CD1c-positive myeloid dendritic cell (primary cell): ENCODE data around the gene NENF.

Experiments
- DNase-seq: peaks from one replicate; pipeline ENCODE4 v3.0.0-alpha.2; 2016; ENCODE audit errors: extremely low spot score

The NENF gene

DNA sequence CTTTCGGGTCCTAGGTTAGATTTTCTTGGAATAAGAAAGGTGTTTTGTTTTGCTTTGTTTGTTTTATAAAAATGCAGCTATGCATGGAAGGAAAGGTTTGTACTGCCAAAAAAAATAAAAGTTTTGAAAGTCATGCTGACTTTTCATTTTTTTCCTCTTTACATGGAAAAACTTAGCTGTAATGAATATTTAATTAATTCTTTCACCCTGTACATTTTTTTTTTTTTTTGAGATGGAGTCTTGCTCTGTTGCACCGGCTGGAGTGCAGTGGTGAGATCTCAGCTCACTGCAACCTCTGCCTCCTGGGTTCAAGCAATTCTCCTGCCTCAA lies 48.7 kb downstream of the NENF start:
- DNase-seq = no peak

DNA sequence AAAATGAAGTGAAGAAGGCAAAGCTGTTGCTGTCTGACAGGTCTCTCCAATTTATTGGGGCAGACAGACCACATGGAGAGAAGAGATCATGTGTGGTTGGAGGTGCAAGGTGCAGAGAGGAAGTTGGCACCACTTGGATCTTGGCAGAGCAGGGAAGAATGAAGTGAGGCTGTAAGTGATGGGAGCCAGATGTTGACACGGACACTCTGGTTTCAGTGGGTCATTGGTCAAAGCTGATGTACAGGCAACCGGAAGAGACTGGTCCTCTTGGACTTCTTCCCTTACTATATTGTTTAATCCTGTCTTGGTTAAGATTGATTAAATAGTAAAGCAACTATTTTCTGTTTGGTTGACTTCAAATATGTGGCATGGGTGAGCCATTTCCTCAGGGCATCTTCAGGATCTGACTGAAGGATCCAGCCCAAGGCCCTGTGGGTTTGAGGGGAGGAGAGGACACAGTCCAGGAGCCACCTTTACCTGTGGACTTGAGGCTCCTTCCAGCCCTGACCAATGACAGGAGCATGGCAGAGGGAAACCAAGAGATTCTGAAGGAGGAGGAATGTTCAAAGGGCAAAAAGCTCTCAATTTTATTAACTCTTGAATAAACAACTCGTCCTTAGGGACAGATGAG lies 49.4 kb downstream of the NENF start:
- DNase-seq = no peak

DNA sequence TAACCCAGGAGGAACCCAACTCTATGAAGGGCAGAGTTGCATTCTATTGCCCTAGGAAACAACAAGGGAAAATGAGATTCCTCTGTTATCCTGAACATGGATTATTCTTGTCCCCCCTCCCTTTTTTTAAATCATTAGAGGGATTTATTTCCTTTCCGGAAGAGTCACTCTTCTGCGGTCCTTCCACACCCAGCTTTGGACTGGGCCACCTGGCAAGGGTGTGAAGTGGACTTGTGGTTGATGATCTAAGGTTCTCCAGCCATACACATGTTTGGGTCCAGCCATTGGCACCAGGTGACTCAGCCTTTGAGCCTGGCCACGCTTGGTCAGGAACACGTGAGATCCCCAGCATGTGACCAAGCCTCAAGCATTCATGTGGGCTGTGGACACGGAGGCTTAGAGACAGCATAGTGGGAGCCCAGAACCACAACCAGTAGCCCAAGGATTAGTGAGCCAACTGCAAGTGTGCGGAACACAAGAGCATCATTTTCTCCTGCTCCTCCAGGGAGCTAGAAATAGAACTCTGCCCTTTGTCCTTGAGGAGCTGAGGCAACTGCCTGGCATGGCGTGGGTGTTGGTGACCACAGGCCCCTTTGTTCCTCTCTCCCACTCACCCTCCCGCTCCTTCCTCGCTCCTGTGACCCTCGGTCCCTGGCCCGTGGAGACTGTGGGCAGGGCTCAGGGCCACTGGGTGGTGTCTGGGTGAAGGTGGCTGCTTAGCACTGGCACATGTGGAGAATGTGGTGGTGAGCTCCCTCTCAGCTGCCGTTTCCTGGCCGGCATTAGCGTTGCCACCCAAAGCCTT lies 50.1 kb downstream of the NENF start:
- DNase-seq = peak; percentile 95

DNA sequence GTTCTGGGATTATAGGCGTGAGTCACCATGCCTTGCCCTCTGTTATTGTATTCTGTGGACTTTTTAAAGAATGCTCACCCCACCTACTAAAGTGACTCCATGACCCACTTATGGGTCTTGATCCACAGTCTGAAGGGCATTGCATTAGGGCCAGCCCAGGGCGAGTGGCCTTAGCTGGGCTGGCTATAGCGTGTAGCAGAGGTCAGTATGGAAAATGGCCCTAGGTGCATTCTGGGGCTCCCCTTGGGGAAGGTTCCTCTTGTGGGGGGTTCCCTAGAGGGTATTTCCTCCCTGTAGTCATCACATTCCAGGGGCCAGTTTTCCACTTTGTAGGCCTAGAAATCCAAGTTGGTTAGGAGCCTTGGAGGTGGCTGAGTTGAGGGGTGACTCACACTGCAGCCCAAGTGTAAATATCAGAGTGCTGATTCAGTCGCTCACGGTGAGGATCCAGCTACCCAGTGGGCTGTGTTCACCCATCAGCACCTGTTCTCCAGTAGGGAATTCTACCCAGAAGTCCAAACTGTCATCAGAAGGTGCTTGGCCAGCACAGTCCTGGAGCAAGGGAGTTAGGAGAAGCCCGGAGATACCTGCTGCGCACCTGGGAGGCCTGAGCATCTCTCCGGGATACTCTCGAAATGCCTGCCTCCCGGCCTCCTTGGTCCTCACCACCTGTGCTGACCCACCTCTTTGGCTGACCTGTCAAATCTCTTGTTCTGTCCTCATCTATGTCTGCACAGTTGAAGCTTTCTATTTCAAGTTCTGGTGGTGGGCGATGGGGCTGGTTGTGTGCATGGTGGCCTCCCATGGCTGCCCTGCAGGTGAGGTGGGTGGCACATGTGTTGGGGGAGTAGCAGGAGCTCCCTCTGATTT lies 52.2 kb downstream of the NENF start:
- peak; percentile 67 for DNase-seq

- DNase-seq = no peak
These were observed 52.8 kb downstream of the NENF start for GRCh38 chr1:212485571-212485912.

- DNase-seq = peak; percentile 97
These were observed 53.3 kb downstream of the NENF start for GRCh38 chr1:212485913-212486618.

DNA sequence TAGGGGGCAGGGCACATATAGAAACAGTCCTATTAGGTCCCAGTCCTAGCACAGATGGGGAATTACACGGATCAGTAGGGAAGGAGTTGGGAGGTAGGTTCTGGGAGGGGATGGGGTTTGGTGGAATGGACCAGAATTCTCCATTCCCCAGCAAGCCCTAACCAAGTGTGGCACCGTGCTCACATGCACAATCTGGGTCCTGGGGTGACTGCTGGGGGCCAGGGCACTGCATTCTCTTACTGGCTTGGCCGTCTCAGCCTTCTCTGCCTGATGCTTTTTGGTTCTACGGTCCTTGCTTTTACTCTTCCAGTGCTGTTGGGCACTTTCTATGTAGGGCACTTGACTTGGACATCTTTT lies 53.9 kb downstream of the NENF start:
- no peak for DNase-seq

DNA sequence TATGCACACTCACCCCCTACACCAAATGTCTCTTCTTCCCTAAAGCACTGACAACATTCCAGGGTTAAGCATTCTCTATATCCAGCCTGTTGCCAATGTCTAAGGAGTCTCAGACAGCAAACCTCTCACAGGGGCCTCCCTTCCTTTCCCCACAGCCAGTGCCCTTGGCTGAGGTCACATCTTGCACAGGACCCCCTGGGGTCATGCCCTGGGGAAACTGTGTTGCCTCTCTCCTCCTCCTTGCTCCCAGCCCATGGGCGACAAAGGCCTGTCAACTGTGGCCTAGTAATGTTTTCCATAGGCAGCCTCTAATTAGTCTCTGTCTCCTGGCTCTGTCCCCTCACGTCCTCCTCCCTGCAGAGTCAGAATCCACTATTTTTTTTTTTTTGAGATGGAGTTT lies 54.6 kb downstream of the NENF start:
- no peak for DNase-seq

DNA sequence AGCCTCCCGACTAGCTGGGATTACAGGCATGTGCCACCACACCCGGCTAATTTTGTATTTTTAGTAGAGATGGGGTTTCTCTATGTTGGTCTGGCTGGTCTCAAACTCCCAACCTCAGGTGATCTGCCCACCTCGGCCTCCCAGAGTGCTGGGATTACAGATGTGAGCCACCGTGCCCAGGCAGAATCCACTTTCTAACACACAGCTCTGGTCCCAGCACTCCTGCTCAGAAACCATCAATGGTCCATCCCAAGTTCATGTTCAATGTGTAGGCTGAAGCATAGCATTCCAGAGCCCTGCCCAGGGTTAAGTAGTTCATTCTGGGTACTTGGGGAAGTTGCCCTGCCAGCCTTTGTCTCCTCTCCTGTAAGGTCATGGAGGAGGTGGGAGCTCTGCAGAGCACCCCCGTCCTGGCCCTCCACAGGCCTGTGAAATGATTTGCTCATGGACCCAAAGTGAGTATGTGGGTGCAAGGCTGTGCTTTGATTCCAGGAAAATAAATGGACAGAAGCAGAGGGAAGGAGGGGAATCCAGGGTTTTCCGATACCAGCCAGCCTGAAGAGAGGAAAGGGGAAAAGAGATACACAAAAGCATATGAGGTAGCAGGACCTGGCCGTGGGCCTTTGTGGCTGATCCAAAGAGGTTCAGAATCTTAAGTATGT lies 55.2 kb downstream of the NENF start:
- no peak for DNase-seq

- DNase-seq = peak; percentile 94
These were observed 55.9 kb downstream of the NENF start for GRCh38 chr1:212488436-212489283.

DNA sequence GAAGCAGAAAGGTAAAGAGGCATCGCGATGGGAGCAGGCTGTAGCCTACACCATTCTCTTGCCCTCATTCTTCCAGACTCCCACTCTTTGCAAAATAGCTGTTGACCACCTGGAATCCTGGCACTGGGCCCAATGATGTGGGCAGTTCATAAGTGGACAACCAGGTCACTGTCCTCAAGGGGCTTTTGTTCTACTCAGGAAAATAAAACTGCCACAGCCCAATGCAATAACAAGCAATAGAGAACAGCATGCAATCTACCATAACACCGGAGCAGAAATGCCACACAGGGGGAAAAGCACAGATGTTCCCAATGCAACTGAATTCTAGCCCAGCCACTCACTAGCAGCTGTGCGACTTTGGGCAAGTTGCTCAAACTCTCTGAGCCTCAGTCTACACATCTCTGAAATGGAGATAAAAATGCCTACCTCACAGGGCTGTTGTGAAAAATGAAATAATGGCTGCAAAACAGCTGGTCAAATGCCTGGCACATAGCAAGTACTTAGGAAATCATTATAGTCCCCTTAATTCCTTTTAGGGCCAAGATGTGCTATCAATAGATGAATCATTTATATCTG lies 56.7 kb downstream of the NENF start:
- no peak for DNase-seq

- DNase-seq = peak; percentile 58
These were observed 57.6 kb downstream of the NENF start for GRCh38 chr1:212490276-212490675.

DNA sequence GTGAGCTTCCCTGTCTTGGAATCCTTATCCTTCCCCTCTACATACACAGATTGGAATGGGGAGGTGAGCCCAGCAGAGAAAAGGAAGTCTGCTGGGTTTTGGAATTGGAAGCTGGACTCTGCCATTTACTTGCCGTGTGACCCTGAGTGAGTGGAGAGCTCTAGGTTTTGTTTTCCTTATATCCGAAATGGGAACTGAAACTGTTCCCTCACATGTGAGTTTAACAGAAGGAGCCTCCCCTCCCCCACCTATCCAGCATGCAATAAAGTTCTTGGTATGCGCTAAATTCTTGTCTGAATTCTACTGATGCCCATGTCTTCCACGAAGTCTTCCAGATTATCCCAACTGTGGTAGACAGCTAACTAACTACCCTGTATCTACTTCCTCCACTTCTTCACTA lies 58.7 kb downstream of the NENF start:
- peak; percentile 92 for DNase-seq
